IPS DF 4.7 (cell line): Measurements from ENCODE around the gene MRPL20.
"Not testable (repeated sequence)": the region's sequence is repeated elsewhere in the genome, so short reads cannot be mapped to it uniquely, and the experiment has no call there.

Experiments used
- DNase-seq: peaks from one replicate; pipeline ENCODE4 v3.0.0-alpha.2; 2013; ENCODE audit warnings: low spot score; ENCODE audit errors: extremely low read depth

MRPL20 gene

DNA sequence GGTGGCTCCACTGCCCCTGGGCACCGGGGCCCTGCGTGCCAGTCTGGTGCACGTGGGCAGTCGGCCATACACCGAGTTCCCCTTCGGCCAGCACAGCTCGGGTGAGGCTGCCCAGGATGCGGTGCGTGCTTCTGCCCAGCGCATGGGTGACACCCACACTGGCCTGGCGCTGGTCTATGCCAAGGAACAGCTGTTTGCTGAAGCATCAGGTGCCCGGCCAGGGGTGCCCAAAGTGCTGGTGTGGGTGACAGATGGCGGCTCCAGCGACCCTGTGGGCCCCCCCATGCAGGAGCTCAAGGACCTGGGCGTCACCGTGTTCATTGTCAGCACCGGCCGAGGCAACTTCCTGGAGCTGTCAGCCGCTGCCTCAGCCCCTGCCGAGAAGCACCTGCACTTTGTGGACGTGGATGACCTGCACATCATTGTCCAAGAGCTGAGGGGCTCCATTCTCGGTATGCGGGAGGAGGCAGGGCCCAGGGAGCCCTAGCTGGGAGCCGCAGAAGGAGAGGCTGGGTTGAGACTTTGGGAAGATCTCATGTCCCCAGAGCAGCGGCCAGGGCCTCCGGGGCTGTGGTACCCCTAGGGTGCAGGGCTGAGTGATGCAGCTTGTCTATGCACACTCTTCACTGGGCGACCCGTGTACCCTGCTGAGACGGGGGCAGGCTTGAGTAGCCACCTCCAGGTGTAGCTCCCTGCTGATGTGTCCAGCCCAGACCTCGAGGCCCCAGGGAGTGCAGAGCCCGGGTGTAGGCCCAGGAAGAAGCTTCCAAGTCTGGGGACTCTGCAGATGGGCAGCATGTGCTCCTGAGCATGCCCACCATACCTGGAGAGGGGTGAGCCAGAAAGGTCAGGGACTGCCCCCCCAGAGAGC is 30.2 kb upstream of the MRPL20 start:
- no peak for DNase-seq

DNA sequence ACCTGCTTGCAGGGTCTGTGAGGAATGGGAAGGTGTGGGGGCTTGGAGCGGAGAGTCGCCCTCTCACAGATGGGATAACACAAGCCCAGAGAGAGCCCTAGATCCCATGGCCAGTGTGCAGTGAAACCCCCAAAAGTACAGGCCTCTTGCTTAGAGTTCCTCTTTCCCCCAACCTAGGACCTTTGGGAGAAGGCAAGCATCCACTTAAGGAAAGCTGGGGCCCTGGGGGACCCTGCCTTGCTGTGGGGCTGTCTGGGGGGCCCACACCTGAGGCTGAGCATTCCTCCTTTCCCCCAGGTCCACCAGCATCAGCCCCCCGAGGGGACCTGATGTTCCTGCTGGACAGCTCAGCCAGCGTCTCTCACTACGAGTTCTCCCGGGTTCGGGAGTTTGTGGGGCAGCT is 29.5 kb upstream of the MRPL20 start:
- DNase-seq = no peak

DNA sequence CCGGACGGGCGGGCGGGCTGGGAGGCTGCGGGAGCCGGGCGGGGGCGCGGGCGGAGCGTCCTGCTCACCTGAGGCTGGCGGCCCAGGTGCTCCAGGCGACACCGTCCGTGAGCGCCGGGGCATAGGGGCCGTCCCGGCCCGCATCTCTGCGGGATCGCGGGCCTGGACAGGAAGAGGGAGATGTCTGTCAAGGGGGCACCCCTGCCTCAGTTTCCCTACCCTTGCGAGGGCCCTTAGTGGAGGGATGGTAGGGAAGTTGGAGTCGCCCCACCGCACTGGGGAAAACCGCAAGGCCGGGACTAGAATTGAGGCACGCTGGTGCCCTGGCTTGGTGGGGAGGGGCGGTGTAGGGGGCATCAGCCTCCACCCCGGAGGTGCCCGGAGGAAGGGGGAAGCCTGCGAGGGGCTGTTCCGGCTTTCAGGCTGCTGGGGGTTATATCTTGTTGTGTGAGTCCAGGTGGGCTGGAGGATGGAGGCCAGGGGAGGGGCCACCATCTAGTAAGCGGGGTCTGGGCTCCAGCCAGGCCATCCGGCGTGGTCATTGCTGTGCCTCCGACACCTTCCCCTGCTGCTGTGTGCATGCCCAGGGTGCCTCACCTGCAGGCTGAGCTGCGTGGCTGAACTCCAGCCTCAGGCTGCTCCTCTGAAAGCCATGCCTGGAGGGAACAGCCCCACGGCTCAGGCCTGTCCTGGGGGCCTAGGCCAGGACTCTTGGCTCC is 29.0 kb upstream of the MRPL20 start:
- DNase-seq = no peak

DNA sequence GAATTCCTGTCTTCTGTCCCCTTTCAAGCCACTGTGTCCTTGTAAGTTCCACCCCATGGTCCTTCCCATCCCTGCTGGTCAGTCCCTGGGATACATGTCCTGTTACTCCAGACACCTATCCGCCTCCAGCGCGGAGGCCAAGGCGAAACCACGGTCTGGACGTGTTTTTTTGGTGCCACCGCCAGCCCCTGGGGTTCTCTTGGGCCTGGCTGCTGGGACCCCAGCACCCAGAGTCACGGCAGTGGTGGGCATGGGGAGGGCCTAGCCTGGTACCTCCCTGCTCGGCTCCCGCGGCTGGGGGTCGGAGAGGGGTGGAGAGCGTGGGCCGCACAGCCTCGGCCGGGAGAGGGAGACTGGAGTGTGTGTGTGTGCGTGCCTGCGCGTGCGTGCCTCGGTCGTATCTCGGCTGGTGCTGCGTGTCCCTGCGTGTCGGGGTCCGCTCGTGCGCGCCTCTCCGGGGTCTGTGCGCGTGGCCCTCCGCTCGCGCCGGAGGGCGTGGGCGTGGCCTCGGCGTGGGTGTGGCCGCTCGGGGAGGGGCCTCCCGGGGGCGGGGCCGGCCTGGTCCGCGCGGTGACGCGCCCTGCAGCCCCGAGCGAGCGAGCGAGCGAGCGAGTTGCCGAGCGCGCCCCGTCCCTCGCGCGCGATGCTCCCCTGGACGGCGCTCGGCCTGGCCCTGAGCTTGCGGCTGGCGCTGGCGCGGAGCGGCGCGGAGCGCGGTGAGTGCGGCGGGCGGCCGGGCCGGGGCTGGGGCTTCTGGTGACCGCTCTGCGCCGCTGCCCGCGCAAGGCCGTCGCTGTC is 28.2 kb upstream of the MRPL20 start, which contains the start of gene VWA1:
Gene VWA1, plus strand, starts transcription at position 585 of the 798 bp plus-strand sequence. Its CDS starts 59 bp downstream, at position 644.
- no peak for DNase-seq

DNA sequence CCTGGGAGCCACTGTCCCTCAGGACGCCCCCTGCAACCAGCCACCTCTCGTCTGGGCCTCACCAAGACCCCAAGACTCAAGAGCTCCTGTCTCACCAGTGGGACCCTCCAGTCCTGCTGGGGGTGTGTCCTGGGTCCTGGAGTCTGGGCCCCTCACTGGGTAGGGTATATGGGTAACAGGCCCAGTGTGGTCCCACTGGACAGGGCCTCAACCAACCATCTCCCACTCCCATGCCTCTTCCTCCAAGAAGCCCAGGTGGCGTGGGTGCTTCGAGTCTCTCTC is 27.7 kb upstream of the MRPL20 start:
- DNase-seq = no peak

DNA sequence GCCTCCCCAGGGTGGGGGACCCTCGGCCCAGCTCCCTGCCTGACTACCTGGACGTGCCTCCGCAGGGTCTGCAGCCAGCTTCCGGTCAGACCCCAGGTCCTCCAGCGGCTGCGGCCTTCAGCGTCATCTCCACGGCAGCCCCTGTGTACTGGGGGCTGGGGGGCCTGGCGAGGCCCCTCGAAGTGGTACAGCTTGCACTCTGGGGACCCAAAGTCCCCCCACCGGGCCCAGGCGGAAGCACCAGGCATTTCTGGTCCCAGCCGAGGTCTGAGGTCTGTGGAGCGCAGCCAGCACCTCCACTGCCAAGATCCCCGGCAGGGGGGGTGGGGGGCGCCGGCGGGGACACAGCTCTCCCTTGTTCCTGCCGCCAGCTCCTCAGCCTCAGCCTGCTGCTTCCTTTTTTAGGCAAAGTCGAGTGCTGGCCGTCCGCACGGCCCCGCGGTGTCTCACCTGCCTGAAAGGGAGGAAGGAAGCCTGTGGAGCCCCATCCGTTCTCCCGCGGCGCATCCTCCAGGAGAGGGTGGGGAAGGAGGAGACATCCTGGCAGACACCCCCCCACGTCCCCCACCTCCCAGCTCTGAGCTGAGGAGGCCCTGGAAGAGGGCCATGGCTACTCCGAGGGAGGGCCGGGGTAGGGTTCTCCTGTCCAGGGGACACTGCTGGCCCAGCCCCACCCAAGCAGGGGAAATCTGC is 27.2 kb upstream of the MRPL20 start:
- no peak for DNase-seq

DNA sequence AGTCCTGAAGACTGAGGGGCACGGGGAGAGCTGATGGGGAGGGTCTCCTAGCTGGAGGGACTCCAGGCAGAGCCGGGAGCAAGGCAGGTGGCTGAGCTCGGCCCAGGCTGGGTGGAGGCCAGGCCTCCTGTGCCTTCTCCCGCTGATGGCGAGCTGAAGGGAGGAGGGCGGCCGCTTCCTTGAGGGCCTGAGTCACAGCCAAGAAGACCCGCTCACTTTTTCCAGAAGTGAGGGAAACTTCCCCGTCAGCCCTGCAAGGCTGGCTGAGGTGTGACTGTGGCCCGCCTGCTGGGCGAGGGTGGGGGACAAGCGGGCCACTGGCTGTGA is 26.7 kb upstream of the MRPL20 start:
- DNase-seq = no peak

DNA sequence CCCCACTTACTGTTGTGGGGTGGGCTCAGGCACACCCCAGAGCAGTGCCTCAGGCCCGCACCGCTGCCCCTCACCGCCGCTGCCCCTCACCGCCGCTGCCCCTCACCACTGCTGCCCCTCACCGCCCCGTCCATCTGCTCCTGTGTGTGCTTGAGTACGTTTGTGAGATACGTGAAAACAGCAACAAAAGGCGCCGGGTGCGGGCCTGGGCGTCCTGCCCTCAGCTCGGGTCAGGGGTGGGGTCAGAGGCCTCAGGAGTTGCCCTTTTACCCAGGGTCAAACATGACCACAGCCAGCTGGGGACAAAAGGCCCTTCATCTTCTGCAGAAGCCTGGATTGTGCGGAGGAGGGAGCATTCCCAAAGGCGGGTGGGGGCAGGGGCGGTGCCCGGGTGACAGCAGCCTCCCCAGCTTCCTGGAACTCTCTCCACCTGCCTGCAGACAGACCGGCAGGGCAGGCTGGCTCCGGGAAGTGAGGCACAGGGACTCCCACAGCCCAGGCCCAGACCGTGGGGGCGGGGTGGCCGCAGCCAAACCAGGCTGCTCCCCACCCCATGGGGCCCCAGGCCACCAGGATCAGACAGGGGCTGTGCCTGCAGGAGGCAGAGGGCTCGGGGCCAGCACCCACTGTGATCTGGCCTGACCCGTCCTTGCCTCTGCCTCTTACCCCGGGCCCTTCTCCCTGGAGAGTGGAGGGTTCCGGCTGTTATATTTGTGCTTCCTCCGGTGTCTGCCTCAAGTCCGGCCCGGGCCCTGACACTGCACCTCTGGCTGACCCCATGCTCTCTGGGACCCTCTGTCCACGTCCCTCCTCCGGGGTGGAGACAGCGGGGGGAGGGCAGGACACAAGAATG is 26.1 kb upstream of the MRPL20 start:
- no peak for DNase-seq

DNA sequence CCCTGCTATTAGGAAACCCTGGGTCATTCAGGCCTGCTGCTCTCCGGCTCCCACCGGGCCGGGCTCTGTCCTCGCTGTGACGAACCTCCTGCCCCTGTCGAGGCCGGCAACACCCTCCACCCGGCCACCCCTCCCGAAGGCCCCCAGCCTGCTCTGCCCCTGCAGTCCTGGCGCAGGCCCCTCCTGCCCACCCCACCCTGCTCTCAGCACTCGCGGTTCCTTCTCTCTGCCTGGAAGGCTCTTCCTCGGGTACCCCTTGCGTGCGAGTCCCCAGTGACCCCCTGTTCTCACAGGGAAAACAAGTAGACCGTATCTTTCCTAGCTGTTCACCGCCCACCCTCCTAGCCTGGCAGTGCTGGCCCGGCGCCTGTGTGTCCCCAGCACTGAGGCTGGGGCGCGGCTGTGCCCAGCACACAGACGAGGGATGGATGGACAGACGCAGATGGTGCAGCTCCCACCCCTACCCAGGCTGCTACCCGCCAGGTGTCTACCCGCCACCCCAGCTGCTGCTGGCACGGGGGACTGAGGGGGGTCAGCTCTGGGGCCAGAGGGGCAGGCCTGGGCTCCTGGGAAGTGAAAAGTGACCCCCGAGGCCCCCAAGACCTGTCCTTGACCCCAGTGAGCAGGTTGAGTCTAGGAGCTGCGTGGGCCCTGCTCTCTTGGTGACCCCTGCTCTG is 25.3 kb upstream of the MRPL20 start:
- DNase-seq = no peak

DNA sequence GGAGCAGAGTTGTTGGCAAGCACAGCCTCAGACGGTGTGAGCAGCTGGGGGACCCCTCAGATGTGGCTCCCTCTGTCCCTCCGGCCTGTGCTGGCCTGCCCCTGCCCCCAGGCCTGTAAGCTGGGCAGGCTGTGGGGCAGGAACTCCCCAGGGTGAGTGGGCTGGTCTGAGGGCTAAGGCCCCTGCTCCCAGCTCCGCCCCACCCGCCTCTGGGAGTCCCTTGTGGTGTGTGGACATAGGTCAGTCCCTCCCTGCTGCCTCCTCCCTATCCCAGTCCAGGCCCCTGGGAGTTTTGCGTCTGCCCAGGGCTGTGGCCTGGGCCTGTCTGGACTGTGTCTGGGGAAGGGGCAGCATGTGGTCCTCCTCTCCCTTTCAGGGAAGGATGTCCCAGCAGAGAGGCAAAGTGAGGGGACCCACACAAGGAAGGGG is 24.8 kb upstream of the MRPL20 start:
- DNase-seq = no peak

DNA sequence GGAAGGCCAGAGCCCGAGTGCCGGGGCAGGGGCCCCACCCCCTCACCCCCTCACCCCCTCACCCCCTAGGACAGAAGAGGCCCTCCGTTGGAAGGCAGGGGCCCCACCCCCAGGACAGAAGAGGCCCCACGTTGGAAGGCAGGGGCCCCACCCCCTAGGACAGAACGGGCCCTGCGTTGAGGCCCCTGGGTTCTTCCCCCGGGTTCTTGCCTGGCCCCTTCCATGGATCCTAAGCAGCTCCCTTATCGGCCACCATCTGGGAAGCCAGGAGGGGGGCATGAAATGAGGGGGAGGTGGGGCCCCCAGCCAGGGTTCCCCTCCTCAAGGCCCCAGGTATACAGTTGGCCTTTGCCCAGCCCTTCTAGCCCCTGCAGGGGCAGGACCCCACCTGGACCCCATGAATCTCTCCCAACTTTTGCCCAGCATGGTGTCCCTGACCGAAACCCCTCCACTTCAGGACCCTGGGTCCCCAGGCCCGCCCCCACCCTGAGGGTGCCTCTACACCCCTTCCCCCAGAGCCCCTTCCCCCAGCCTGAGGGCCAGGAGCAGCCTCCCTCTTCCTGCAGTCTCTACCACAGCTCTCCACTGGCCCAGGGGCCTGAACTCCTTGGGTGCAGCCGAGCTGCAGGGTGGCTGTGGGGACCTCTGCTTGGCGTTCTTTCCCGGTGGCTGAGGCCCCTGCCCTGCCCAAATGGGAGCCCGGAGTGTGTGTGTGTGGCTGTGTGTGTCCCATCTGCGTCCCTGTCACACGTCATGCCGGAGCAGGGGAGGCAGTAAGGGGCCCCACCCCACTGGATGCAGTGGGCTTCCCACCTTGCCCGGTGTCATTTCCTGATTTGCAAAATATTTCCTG is 24.1 kb upstream of the MRPL20 start:
- no peak for DNase-seq

DNA sequence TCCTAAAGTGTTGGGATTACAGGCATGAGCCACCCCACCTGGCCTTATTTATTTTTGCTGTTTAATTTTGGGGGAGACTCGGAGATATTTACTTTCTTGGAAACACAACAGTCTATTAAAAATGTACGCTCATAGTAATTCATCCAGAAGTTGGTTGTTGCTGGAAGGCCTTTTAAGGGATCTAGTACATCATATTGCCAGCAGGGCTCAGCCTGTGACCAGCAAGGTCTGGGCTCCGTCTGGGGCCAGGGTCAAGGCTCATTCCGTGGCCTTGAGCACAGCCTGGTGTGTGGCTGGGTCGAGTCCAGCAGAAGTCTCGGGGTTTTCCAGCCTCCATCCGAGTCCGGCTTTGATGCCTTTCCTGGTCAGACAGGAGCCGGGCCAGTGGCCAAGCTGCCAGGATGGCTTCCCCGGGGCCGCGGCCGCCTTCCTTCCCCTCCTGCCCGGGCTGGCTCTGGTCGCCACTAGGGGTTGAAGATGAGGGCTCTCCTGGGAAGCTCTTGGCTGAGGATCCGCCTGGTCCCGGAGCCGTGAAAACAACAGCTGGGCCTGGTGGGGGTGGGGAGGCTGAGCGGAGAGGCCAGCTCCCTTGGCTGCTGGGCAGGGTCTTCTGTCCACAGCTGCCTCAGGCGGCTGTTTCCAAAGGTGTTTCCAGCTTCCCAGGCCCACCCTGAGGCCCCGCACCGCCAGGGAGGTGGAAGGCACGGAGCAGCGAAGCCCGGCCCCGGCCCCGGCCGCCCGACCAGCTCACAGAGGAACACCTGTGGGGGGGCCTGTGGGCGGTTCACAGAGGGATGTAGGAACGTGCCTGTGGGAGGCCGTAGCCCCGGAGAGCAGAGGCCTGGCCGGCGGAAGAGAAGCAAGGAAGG is 23.3 kb upstream of the MRPL20 start:
- no peak for DNase-seq

DNA sequence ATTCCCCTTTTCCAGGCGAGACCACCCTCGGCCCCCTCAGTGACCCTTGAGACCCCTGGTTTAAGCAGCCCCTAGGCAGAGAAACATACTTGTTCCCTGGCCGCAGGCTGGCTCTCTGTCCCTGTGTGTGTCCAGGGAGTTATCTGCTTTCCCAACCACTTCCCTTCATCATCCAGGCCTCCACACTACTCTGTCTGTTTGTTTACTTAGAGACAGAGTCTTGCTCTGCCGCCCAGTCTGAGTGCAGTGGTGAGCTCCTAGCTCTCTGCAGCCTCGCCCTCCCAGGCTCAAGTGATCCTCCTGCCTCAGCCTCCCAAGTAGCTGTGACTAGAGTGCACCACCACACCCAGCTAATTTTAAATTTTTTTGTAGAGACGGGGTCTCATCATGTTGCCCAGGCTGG is 22.6 kb upstream of the MRPL20 start:
- DNase-seq = no peak

DNA sequence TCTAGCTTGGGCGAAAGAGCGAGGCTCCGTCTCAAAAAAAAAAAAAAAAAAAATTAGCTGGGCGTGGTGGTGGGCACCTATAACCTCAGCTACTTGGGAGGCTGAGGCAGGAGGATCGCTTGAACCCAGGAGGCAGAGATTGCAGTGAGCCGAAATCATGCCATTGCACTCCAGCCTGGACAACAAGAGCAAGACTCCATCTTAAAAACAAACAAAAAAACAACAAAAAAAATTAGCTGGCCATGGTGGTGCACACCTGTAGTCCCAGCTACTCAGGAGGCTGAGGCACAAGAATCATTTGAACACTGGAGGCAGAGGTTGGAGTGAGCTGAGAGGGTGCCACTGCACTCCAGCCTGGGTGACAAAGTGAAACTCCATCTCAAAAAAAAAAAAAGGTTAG is 21.9 kb upstream of the MRPL20 start:
- not testable (repeated sequence) for DNase-seq

DNA sequence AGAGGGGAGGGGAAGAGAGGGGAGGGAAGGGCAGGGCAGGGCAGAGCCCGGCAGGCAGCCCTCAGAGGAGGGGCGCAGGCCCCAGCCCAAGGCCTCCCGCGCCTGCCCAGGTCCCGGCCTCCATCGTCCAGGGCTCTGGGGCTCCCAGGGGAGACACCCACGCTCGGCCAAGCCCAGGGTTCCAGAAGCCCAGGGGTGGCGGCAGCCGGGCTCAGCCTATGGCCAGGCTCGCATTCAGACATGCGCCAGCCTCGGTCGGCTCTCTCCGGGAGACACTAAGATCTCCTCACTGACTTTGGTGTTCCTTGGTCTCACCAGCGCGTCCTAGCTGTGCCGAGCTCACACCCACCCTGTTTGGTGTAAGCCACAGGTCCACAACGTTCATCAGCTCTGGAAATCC is 21.1 kb upstream of the MRPL20 start:
- no peak for DNase-seq

DNA sequence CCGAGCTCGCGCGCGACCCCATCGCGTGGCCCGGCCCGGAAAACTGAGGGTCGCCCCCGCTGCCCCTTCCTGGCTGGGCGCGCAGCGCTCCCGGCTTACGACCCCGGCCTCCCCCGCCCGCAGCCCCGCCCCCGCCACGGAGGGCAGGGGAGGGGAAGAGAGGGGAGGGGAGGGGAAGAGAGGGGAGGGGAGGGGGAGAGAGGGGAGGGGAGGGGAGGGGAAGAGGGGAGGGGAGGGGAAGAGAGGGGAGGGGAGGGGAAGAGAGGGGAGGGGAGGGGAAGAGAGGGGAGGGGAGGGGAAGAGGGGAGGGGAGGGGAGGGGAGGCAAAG is 20.7 kb upstream of the MRPL20 start:
- no peak for DNase-seq

DNA sequence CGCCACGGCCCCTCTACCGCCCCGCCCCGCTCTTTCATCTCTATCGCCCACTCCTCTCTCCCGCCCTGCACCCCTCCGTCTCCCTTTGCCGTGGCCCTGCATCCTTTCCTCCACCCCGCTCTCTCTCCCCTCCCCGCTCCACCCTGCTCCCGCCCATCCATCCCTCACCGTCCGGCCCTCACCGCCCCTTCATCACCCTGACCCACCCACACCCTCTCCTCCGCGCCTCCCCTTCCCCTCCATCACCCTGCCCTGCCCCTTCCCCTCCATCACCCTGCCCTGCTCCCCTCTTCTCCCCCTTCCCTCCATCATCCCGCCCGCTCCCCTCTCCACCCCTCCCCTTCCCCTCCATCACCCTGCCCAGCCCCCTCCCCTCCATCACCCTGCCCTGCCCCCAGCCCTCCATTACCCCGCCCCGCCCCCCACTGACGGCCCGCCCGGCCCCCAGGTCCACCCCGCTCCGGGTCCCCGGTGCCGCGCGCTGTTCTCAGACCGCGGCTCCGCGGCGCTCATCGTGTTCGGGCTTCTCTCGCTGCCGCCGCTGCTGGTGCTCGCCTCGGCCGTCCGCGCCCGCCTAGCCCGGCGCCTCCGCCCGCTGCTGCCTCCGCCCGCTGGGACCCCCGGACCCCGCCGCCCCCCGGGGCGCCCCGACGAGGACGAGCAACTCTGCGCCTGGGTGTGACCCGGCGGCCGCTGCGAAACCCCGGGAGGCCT is 20.2 kb upstream of the MRPL20 start:
- DNase-seq = no peak
